Vagina (tissue), 2 donors: ENCODE results near the gene B4GALNT3. TPM values are rescaled to one million over a fixed set of nuclear protein-coding genes. Genes with fewer than 3 reads are reported as not detected.
A peak's percentile ranks its signal among the peaks of the same experiment; 100 is the strongest.

Experiments used
- DNase-seq, 2 donors: peaks; one replicate each; pipeline ENCODE4 v3.0.0-alpha.2; 2017; ENCODE audit errors: extremely low spot score in 2 of 2
- H3K27ac ChIP-seq: fragments of 200-600 bp; sonication (generic); one replicate; pipeline ENCODE4 v1.5.1; 2019
- H3K27me3 ChIP-seq: fragments of 200-600 bp; sonication (generic); one replicate; pipeline ENCODE4 v1.5.1; 2019
- H3K36me3 ChIP-seq, 2 donors: fragments of 200-600 bp; sonication (generic); one replicate each; pipeline ENCODE4 v1.5.1; 2017 to 2019
- H3K4me1 ChIP-seq: fragments of 200-600 bp; sonication (generic); one replicate; pipeline ENCODE4 v1.5.1; 2019
- H3K4me3 ChIP-seq, 2 donors: fragments of 200-600 bp; sonication (generic); 1 replicate in 1 of 2; 2 replicates in 1 of 2; pipeline ENCODE4 v1.5.1; 2016 to 2019
- H3K9me3 ChIP-seq: fragments of 200-600 bp; sonication (generic); one replicate; pipeline ENCODE4 v1.5.1; 2019
- CTCF ChIP-seq, 3 experiments: fragments of 450-650 bp in 2 of 3; fragments of 200-600 bp in 1 of 3; sonication (generic) in 1 of 3; IDR thresholded peaks; one replicate each; pipeline ENCODE4 v1.5.1; 2017 to 2019; ENCODE audit warnings: antibody characterized with exemption in 3 of 3, mild to moderate bottlenecking in 2 of 3, moderate library complexity in 2 of 3
- POLR2A ChIP-seq, 2 donors: fragments of 450-650 bp; IDR thresholded peaks; one replicate each; pipeline ENCODE4 v1.6.1; 2017; ENCODE audit warnings: antibody characterized with exemption in 2 of 2, mild to moderate bottlenecking in 2 of 2, moderate library complexity in 2 of 2
- POLR2AphosphoS5 ChIP-seq, 2 donors: sonication (generic); formaldehyde crosslinking; IDR thresholded peaks; one replicate each; pipeline ENCODE4 v1.9.0; 2017; ENCODE audit warnings: antibody characterized with exemption in 2 of 2, mild to moderate bottlenecking in 2 of 2, low read depth in 1 of 2; ENCODE audit not compliant: insufficient read depth in 1 of 2
- intact Hi-C: fragments of 100-400 bp; cut with DNase I; formaldehyde crosslinking; loops from one replicate; pipeline ENCODE4 v1.15.1; 2023
- total RNA-seq: library from RNA; depleted of rRNA; stranded (reverse); fragments of >200 nt; gene quantifications from one replicate; pipeline ENCODE4 v1.2.3, GENCODE V29; 2016

B4GALNT3 gene
- total RNA-seq, 1 donor from 2014 or later: 13.3 TPM

GRCh38 chr12:578748-579419, 119.1 kb downstream of the B4GALNT3 start:
- Histone ChIP-seq H3K4me1 (peaks cover 31% of the 10 kb centered on the region), H3K9me3 (no peaks in the 10 kb centered on the region), H3K27ac (peak overlapping the region; percentile 7), H3K36me3 (no peaks in the 10 kb centered on the region), H3K4me3 (no peak overlapping the region), H3K27me3 (no peaks in the 10 kb centered on the region)
- intact Hi-C loops: no loop called here
- DNase-seq: no peak
- TF ChIP-seq CTCF (IDR thresholded peaks at IDR 0.05): no peak
- no peak for TF ChIP-seq POLR2A (IDR thresholded peaks at IDR 0.05)
- TF ChIP-seq POLR2AphosphoS5 (IDR thresholded peaks at IDR 0.05; ENCODE audit: insufficient read depth in 1 of 2, low read depth in 1 of 2): no peak

GRCh38 chr12:579420-580110, 119.8 kb downstream of the B4GALNT3 start:
- intact Hi-C loops: no loop called here
- Histone ChIP-seq H3K4me3 (no peak overlapping the region), H3K36me3 (no peaks in the 10 kb centered on the region), H3K9me3 (no peaks in the 10 kb centered on the region), H3K27me3 (no peaks in the 10 kb centered on the region), H3K27ac (peak overlapping the region; percentile 7), H3K4me1 (peaks cover 24% of the 10 kb centered on the region)
- DNase-seq: no peak
- TF ChIP-seq CTCF (IDR thresholded peaks at IDR 0.05): no peak
- TF ChIP-seq POLR2A (IDR thresholded peaks at IDR 0.05): no peak
- no peak for TF ChIP-seq POLR2AphosphoS5 (IDR thresholded peaks at IDR 0.05; ENCODE audit: insufficient read depth in 1 of 2, low read depth in 1 of 2)

GRCh38 chr12:580813-581212, 121.1 kb downstream of the B4GALNT3 start:
- no peak for TF ChIP-seq POLR2A (IDR thresholded peaks at IDR 0.05)
- TF ChIP-seq CTCF (IDR thresholded peaks at IDR 0.05): no peak
- TF ChIP-seq POLR2AphosphoS5 (IDR thresholded peaks at IDR 0.05; ENCODE audit: insufficient read depth in 1 of 2, low read depth in 1 of 2): no peak
- no peaks in the 10 kb centered on the region for H3K9me3 ChIP-seq
- H3K4me3 ChIP-seq: no peak overlapping the region
- H3K4me1 ChIP-seq: peaks cover 11% of the 10 kb centered on the region
- no peaks in the 10 kb centered on the region for H3K27me3 ChIP-seq
- H3K36me3 ChIP-seq: no peaks in the 10 kb centered on the region
- intact Hi-C loops: no loop called here
- no peak overlapping the region for H3K27ac ChIP-seq
- DNase-seq: no peak

GRCh38 chr12:581321-581720, 121.6 kb downstream of the B4GALNT3 start:
- H3K27me3 ChIP-seq: no peaks in the 10 kb centered on the region
- TF ChIP-seq POLR2AphosphoS5 (IDR thresholded peaks at IDR 0.05; ENCODE audit: insufficient read depth in 1 of 2, low read depth in 1 of 2) (no peak), POLR2A (IDR thresholded peaks at IDR 0.05) (no peak), CTCF (IDR thresholded peaks at IDR 0.05) (no peak)
- no peak overlapping the region for H3K27ac ChIP-seq
- intact Hi-C loops: no loop called here
- H3K9me3 ChIP-seq: no peaks in the 10 kb centered on the region
- H3K36me3 ChIP-seq: no peaks in the 10 kb centered on the region
- H3K4me1 ChIP-seq: peaks cover 6% of the 10 kb centered on the region
- H3K4me3 ChIP-seq: no peak overlapping the region
- DNase-seq: no peak

- Histone ChIP-seq H3K4me1 (peaks cover 2% of the 10 kb centered on the region), H3K36me3 (no peaks in the 10 kb centered on the region), H3K9me3 (no peaks in the 10 kb centered on the region), H3K27me3 (no peaks in the 10 kb centered on the region), H3K27ac (no peak overlapping the region), H3K4me3 (no peak overlapping the region)
- no peak for DNase-seq
- TF ChIP-seq POLR2AphosphoS5 (IDR thresholded peaks at IDR 0.05; ENCODE audit: insufficient read depth in 1 of 2, low read depth in 1 of 2): no peak
- TF ChIP-seq CTCF (IDR thresholded peaks at IDR 0.05): no peak
- TF ChIP-seq POLR2A (IDR thresholded peaks at IDR 0.05): no peak
- intact Hi-C loops: no loop called here
Measured at GRCh38 chr12:581746-582145, 122.0 kb downstream of the B4GALNT3 start.
